Omental fat pad (tissue), 4 donors: ENCODE results near the gene PAM16. TPM values are rescaled to one million over a fixed set of nuclear protein-coding genes. Genes with fewer than 3 reads are reported as not detected.
A peak's percentile ranks its signal among the peaks of the same experiment; 100 is the strongest.
"Not testable (repeated sequence)": the region's sequence is repeated elsewhere in the genome, so short reads cannot be mapped to it uniquely, and the experiment has no call there.

Experiments used
- ATAC-seq: fragments of 150-250 bp; one replicate; pipeline ENCODE4 v1.9.1; 2016; ENCODE audit warnings: mild to moderate bottlenecking, moderate library complexity; ENCODE audit not compliant: low FRiP score
- DNase-seq: peaks from one replicate; pipeline ENCODE4 v3.0.0-alpha.2; 2019; ENCODE audit warnings: low spot score
- CTCF ChIP-seq, 3 donors: fragments of 450-650 bp; IDR thresholded peaks; one replicate each; pipeline ENCODE4 v1.5.1; 2016 to 2017; ENCODE audit warnings: antibody characterized with exemption in 3 of 3, mild to moderate bottlenecking in 3 of 3, moderate library complexity in 2 of 3
- total RNA-seq, 4 donors: library from RNA; depleted of rRNA; stranded (reverse); fragments of >200 nt; gene quantifications; one replicate each; pipeline ENCODE4 v1.1.0, GENCODE V29; 2016

The PAM16 gene
- total RNA-seq, 4 donors from 2014 or later: 32.7 to 53.9 (median 41.8) TPM

- peak; percentile 7 for ATAC-seq
- no peak for TF ChIP-seq CTCF (IDR thresholded peaks at IDR 0.05)
- DNase-seq: no peak
Observed at GRCh38 chr16:4338125-4338582, 13.0 kb downstream of the PAM16 start.

GRCh38 chr16:4337540-4338088 lies 13.5 kb downstream of the PAM16 start:
- no peak for TF ChIP-seq CTCF (IDR thresholded peaks at IDR 0.05)
- DNase-seq: no peak

GRCh38 chr16:4336701-4337539 lies 14.2 kb downstream of the PAM16 start:
- DNase-seq (no peak), ATAC-seq (no peak)
- no peak for TF ChIP-seq CTCF (IDR thresholded peaks at IDR 0.05)

More at GRCh38 chr16:4337540-4338088, 13.5 kb downstream of the PAM16 start:
- ATAC-seq: no peak

- DNase-seq: no peak
- TF ChIP-seq CTCF (IDR thresholded peaks at IDR 0.05): no peak
- no peak for ATAC-seq
Observed at GRCh38 chr16:4334724-4335495, 16.2 kb downstream of the PAM16 start.

- not testable (repeated sequence) for DNase-seq, ATAC-seq
Observed at GRCh38 chr16:4333714-4334113, 17.4 kb downstream of the PAM16 start.

- DNase-seq: no peak
- no peak for ATAC-seq
- TF ChIP-seq CTCF (IDR thresholded peaks at IDR 0.05): no peak
Observed at GRCh38 chr16:4333308-4333638, 17.8 kb downstream of the PAM16 start.

- TF ChIP-seq CTCF (IDR thresholded peaks at IDR 0.05): no peak
Observed at GRCh38 chr16:4332623-4333307, 18.4 kb downstream of the PAM16 start.

More at GRCh38 chr16:4332623-4333307, 18.4 kb downstream of the PAM16 start:
- DNase-seq (no peak), ATAC-seq (no peak)
